ENCODE results near the gene MMP15.

DNA sequence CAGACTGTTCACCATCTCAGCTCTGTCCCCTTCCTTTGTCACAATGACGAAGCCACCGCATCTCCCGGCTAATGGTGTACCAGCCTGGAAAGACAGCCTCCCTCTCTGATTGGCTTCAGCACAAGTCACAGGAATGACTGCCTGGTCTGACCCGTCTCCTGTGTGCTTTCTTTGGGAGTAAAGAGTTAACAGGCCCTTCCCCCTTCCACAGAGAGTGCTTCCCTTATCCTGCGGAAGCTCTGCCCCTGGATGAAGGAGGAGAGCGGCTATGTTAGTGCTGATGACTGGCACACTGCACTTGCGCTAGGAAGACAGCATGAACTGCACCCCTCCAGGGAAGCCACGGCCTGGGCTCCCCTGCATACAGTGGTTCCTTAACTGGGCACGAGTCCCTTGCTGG is 13.1 kb upstream of the MMP15 start:
- no peak for TF ChIP-seq CREB1 (CRISPR knock-in tag; IDR thresholded peaks at IDR 0.05)
- TF ChIP-seq, protein P1, sequence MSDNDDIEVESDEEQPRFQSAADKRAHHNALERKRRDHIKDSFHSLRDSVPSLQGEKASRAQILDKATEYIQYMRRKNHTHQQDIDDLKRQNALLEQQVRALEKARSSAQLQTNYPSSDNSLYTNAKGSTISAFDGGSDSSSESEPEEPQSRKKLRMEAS (CRISPR knock-in tag; IDR thresholded peaks at IDR 0.05), result no peak
- TF ChIP-seq, protein P2, sequence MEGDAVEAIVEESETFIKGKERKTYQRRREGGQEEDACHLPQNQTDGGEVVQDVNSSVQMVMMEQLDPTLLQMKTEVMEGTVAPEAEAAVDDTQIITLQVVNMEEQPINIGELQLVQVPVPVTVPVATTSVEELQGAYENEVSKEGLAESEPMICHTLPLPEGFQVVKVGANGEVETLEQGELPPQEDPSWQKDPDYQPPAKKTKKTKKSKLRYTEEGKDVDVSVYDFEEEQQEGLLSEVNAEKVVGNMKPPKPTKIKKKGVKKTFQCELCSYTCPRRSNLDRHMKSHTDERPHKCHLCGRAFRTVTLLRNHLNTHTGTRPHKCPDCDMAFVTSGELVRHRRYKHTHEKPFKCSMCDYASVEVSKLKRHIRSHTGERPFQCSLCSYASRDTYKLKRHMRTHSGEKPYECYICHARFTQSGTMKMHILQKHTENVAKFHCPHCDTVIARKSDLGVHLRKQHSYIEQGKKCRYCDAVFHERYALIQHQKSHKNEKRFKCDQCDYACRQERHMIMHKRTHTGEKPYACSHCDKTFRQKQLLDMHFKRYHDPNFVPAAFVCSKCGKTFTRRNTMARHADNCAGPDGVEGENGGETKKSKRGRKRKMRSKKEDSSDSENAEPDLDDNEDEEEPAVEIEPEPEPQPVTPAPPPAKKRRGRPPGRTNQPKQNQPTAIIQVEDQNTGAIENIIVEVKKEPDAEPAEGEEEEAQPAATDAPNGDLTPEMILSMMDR (IDR thresholded peaks at IDR 0.05), result no peak
- no peak for TF ChIP-seq ZNF671 (CRISPR knock-in tag; IDR thresholded peaks at IDR 0.05)
